ENCODE data around the gene TANGO6.

Gene TANGO6

DNA sequence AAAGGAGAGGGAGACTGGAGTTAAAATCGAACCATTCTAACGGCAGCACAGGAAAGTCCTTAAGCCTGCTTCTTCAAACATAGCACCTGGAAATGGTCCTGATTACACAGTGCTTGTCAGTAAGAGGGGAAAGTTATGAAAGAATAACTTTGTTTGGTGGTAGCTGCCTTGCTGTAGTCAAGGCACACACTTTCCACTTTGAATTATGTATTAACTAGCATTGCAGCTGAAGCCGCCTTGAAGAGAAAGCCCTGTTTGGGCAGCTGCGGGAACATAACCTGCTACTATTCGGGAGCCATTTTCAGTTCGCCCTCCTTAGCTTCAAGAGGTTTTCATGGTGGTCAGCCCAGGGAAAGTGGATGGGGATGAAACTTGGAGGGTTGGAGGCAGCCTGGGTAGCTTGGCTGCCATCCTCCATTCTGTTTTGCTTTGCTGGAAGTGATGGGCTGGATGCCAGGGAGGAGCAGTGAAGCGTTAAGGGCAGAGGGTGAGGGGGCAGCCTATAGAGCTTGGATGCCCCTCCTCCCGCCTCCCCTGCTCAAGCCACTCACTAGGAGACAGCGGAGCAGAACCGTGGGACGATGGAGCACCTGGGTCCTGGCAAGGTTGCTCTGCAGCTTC lies 256.9 kb downstream of the TANGO6 start:
- no peak for DNase-seq (ENCODE audit: low read depth in 3 of 3)

DNA sequence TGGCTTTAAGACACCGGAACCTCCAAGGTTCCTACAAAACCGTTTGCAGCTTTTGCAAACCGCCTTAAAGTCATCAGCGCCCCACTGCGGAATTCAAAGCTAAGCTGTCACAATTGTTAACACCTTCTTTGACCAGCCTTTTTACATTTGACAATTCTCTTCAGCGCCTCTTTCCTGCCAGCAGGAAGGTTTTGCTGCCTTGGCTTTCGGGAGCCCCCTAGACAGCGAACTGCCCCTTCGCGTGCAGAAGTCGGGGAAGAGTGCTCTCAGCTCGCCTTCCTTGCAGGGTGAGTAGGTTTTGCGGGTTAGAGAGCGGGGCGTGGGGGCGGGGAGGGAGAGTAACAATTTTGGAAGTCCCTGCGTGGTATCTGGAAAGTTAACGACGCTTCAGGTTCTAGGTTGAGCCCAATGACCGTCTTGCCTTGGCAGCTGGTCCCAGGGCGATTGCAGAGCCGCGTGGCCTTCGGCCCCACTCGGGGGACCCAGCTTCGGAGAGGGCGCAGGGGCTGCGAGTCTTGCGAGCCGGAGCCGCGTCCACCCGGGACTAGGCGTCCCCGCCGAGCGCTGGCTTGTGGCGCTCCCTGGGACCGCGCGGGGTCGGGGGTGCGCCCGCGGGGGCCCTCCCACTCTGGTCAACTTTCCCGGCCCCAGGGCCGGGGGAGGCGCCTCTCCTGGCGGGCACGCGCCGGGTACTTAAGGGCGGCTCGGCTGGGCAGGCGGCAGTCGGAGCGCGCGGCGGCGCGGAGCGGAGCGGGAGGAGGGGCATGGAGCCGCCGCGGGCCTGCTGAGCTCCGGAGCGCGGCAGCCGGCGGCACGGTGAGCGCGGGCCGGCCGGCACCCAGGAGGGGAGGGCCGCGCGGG lies 262.4 kb downstream of the TANGO6 start, which contains the start of gene HAS3:
TSS of gene HAS3 (plus strand) at position 153 of the 861 bp plus-strand sequence. CDS start 3,743 bp downstream, outside the sequence.
- DNase-seq (ENCODE audit: low read depth in 3 of 3): peak in 1 of 3 experiments; percentile 41

DNA sequence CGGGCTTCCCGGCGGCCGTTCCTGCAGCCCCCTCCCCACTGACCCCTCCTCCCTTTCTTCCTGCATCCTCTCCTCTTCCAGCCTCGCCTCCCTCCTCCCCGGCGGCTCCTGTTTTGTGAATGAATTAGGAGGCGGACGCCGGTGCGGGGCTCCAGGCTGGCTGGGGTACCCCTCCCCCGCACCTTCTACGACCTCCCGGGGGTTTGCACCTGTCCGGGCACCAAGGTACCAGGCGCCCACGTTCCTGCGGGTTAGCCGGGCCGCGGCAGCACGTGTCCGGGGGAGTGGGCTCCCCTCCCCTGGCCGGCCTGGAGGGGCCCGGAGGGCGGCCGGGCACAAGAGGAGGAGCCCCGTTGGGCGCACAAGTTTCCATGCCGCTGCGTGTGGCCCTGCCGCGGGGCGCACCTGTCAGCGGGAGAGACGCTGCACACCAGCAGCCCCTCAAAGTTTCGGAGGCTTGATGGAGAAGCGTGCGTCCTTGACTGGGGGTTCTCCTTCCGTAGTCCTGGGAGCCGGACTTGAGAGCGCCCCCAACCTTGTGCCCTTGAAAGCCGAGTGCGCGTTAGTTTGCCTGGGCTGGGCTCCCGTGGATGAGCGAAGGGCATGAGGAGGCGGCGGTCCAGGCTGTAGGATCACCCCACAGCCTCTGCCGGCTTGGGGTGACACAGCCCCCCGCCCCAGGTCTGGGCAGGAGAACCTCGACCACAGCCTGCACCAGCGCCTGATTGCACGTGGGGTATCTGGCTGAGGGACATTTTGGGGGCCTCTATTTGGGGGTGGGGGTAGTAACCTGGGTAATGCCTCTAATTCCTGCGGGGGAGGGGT lies 263.4 kb downstream of the TANGO6 start:
- DNase-seq (ENCODE audit: low read depth in 3 of 3): no peak

DNA sequence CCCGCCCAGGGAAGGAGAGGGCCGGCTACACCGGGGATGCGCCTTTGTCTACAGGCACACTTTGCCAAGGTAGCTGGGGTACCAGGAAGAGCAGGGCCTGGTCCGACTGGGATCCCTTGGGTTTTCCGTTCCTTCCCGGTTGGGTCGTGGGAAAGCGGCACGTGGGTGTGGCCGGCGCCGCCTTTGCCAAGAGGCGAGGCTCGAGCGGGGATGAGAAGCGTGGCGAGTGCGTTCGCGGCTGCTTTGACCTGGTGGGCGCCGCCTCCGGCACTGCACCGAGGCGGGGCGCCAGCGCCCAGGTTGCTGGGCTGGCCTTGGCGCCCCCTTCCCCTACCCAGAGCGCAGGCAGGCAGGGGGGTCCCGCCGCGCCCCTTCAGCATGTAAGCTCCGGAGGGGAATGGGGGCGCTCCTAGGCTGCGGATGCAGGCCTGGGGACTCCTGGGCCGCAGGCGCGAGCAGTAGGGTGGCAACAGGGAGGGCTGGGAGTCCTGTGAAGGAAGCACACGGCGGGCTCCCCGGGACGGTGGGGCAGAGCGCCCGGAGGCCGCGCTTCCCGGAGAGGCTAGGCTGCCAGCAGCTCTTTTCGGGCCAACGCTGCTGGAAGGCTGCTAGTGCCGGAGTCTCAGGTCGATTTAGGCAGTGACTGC lies 264.1 kb downstream of the TANGO6 start:
- DNase-seq (ENCODE audit: low read depth in 3 of 3): no peak

DNA sequence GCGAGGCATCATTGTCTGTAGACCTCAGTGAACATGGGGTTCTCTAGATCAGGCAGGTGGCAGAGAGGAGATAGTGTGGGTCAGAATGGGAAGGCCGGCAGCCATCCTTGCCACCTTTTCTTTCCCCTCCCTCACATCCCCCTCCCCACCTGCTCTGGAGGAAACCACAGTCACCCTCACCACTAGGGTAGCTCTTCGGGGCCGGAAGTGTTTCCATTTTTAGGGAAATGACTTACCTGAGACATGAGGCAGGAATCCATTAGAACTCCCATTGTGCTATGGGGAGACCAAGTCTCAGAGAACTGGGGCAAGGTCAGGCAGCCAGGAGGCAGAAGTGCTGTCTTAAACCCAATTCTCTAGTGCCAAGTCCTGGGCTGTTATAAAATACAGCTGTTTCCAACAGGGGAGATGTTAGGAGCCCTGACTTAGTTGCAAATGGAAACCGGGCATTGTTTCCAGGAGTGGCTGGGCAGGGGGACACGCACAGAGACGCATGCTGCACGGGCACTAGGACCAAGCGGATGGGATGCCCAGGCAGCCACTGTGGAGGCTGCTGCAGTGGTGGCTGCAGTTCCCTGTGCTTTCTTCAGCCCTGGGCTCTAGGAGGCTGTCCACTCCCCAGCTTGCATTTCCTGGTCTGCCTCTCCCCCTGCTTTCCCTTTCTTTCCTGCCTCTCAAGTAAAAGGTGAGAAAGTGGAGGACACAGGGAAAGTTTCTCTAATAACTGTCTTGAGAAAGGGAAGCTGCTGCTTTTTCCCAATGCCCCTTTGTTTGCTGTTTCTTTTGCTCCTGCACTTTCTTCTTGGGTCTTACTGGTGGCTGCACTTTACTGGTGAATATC lies 265.0 kb downstream of the TANGO6 start:
- DNase-seq (ENCODE audit: low read depth in 3 of 3): no peak

DNA sequence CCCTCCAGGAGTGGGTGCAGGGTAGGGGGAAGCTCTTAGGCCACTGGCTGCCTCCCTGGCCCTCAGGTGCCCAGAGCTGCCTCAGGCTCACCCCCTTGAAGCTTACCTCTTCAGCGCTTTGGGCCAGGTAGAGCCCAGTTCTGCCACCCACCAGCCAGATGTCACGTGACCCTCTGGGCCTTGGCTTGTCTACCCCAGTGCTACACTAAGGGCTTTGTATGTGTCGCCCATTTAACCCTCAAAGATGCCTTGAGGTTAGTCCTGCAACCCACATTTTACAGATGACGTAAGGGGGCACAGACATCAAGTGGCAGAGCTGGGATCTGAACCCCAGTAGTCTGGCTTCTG lies 265.5 kb downstream of the TANGO6 start:
- no peak for DNase-seq (ENCODE audit: low read depth in 3 of 3)

DNA sequence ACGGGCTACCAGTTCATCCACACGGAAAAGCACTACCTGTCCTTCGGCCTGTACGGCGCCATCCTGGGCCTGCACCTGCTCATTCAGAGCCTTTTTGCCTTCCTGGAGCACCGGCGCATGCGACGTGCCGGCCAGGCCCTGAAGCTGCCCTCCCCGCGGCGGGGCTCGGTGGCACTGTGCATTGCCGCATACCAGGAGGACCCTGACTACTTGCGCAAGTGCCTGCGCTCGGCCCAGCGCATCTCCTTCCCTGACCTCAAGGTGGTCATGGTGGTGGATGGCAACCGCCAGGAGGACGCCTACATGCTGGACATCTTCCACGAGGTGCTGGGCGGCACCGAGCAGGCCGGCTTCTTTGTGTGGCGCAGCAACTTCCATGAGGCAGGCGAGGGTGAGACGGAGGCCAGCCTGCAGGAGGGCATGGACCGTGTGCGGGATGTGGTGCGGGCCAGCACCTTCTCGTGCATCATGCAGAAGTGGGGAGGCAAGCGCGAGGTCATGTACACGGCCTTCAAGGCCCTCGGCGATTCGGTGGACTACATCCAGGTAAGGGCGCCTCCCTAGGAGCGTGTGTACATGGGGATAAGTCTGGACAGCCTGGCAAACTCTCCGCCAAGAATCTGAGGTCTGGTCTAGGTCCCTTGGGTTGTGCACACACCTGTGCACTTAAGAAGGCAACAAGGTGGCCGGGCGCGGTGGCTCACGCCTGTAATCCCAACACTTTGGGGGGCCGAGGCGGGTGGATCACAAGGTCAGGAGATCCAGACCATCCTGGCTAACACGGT lies 266.3 kb downstream of the TANGO6 start:
- DNase-seq (ENCODE audit: low read depth in 3 of 3): no peak

DNA sequence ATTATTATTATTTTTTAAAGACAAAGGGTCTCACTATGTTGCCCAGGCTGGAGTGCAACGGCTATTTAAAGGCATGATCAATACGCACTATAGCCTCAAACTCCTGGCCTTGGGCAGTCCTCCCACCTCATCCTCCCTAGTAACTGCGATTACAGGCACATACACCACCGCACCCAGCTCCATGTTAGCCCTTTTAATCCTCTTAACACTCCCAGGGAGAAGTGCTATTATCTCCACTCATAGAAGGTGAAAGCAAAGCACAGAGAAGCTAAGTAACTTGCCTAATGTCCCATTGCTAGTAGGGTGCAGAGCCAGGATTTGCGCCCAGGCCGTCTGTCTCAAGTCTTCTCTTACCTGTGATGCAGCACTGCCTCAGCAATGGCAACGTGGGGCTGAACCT lies 267.1 kb downstream of the TANGO6 start:
- no peak for DNase-seq (ENCODE audit: low read depth in 3 of 3)

DNA sequence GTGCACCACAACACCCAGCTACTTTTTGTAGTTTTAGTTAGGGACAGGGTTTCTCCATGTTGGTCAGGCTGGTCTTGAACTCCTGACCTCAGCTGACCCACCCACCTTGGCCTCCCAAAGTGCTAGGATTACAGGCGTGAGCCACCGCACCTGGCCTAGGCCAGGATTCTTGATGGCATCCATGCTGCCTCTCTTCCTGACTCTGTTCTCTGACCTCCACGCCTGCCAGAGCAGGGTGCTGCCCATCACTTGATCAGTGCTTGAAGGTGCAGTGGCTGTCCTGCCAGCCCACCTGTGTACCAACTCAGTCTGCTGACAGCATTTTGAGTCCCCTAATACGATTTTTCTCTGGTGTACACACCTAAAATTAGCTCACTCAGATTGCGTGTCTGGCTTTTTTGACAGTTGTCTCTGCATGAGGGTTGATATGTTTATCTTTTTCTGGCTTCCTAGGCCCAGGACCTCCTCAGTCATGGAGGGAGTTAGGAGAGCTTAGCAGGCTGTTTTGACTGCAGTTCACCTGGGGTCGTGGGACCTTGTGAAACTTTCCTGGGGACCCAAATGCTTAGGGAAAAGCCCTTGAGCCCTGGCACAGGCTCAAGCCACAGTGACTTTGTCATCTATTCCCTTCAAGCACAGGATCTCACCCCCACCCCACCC lies 268.0 kb downstream of the TANGO6 start:
- DNase-seq (ENCODE audit: low read depth in 3 of 3): no peak

DNA sequence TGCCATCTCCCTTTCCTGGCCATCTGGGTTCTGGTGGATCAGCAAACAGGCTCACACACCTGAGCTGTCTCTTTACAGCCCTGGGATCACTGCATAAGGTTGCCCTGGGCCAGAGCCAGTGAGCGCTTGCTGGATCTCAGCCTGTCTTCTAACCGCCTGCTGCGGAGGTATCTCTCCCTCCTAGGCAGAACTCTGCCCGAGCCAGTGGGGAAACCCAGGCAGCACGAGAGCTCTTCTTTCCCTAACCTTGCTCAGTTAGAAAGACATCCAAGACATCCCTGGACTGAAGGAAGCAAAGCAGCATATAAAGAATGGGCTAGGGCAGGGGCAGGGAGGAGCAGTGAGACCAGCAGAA lies 268.5 kb downstream of the TANGO6 start:
- DNase-seq (ENCODE audit: low read depth in 3 of 3): no peak

DNA sequence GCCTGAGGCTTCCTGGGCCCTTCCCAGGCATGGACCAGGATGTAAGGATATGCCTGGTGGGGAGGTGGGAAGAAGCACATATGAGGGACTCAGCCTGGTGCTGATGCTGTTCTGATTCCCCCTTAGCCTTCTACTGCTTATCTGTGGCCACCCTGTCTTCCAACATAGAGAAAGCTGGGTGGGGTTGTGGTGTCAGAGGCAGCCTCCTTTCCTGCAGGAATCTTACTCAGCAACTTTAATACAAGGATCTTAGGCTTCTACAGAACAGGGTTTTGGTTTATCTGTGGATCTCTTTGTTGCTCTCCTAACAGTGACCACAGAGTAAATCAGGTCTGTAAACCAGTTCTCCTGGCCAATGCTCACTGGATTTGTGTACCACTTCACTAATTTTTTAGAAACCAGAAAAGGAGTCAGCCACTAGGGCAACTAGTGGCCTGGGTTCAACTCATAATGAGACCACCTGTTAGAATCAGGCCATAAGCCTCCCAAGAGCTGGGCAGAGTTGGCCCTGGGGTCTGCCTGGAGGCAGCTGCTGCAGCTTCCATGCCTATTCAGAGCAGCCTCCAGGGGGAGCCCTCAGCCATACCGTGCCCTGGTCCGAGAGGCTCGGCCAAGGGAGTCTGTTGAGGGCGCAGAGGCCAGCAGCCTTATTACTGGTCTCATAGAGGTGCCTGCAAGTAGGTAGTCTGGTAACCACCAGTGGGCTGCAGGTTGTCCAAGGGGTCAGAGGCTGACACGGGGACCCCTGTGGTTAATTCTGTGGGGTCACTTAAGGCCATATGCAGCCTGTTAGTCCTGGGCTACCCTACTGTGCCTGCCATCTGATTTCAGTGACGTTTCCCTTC lies 269.2 kb downstream of the TANGO6 start:
- DNase-seq (ENCODE audit: low read depth in 3 of 3): peak in 2 of 3 experiments; percentile 28 to 60

DNA sequence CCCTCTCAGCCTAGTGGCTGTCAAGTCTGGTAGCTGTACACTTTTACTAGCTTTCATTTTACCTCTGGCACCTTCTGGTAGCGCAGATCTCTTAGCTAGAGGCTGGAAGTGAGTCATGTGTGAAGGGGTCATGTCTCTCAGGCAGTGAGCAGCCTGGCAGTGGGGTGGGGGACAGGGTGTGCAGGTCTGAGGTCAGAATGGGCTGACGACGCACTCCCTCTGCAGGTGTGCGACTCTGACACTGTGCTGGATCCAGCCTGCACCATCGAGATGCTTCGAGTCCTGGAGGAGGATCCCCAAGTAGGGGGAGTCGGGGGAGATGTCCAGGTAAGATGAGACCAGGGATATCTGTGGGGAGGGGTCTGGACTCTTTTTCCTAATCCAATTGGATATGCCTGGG lies 269.9 kb downstream of the TANGO6 start:
- DNase-seq (ENCODE audit: low read depth in 3 of 3): no peak

DNA sequence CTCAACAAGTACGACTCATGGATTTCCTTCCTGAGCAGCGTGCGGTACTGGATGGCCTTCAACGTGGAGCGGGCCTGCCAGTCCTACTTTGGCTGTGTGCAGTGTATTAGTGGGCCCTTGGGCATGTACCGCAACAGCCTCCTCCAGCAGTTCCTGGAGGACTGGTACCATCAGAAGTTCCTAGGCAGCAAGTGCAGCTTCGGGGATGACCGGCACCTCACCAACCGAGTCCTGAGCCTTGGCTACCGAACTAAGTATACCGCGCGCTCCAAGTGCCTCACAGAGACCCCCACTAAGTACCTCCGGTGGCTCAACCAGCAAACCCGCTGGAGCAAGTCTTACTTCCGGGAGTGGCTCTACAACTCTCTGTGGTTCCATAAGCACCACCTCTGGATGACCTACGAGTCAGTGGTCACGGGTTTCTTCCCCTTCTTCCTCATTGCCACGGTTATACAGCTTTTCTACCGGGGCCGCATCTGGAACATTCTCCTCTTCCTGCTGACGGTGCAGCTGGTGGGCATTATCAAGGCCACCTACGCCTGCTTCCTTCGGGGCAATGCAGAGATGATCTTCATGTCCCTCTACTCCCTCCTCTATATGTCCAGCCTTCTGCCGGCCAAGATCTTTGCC lies 271.1 kb downstream of the TANGO6 start:
- no peak for DNase-seq (ENCODE audit: low read depth in 3 of 3)

DNA sequence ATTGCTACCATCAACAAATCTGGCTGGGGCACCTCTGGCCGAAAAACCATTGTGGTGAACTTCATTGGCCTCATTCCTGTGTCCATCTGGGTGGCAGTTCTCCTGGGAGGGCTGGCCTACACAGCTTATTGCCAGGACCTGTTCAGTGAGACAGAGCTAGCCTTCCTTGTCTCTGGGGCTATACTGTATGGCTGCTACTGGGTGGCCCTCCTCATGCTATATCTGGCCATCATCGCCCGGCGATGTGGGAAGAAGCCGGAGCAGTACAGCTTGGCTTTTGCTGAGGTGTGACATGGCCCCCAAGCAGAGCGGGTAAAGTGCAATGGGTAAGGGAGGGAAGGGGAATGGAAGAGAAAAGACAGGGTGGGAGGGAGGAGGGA lies 271.6 kb downstream of the TANGO6 start:
- DNase-seq (ENCODE audit: low read depth in 3 of 3): no peak

DNA sequence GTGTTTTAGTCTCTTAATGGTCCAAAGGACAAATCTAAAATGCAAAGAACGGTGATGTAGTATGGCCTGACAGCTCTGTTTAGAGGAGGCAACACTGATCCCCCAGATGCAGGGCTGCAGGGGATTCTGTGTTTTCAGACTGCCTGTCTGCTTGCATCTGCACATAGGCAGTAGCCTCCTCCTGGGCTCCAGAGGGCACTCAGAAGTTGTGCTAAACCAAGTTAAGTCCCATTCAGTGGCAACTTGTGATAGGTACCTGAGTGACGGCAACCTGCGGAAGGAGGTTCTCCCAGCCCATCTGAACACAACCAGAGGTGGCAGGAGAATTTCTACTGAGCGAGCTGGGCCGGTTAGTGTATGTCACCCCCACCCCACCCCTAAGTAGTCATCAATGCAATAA lies 272.0 kb downstream of the TANGO6 start:
- DNase-seq (ENCODE audit: low read depth in 3 of 3): no peak

DNA sequence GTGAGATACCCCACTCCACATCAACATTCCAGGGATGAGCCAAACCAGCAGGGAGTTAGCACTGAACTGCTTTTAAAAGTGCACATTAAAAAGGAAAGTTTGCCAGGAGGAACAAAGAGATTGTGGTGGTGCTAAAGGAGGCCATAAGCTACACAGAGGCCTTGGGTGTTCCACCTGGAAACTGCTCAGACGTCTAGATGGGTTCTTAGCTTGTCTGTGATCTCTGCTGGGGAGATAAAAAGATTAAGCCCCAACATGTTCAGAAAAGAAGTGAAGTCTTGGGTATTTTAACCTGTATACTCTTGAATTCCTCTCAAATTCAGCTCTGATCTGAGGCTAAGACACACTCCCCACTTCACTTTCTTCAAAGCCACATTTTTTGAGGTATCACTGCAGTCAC lies 272.5 kb downstream of the TANGO6 start:
- no peak for DNase-seq (ENCODE audit: low read depth in 3 of 3)

DNA sequence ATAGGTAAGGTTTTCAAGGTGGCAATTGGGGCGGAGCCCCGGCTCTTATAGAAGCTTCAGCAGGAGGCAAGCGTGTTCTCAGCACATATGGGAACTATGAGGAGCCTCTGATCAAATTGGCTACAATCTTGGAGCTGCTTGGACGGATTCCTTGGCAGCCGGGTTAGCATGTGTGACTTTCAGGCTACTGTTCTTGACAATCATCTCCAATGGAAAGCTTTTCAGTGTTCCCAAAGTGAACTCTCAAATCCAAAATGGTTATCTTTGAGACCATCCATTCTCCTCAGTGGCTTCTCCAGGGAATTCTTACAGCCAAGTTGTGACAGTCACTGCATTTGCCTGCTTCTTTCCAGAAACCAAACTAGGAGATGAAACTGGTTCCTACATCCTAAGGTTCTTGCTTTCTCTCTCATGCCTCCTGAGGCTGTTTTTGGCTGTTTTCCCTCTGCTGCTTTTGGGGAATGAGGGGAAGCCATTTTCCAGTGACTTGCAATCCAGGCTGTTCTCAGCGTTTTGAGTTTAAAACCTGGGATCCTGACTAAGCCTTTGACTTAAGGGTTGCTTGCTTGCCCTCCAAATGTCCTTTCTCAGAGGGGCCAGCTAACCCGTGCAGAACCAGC lies 273.0 kb downstream of the TANGO6 start:
- no peak for DNase-seq (ENCODE audit: low read depth in 3 of 3)

DNA sequence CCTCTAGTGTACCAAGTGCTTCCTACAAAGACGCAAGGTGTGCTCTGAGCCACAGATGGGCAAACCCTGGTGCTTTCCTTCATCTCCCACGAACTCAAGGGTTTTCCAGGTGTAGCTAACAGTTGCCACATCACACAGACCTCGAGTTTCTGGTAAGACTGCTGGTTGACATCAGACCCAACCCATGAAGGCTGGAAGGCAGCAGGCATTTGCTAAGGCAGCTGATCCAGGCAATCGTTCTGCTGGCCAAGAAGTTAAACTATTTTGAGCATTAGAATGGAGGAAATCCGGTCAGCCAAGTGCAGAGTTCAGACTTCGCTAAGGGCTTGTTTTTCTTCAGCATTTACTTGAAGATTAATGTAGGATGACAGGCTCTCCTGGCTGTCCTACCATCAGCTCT lies 273.6 kb downstream of the TANGO6 start:
- no peak for DNase-seq (ENCODE audit: low read depth in 3 of 3)
